ENCODE results near the gene STK4.

GRCh38 chr20:45032781-45033180, 66.5 kb downstream of the STK4 start:
- TF ChIP-seq POLR2A (IDR thresholded peaks at IDR 0.05; ENCODE audit: low read depth, low read length) (no peak), POLR2AphosphoS5 (IDR thresholded peaks at IDR 0.05; ENCODE audit: low read depth, low read length) (no peak), TAF1 (IDR thresholded peaks at IDR 0.05; ENCODE audit: low read depth, low read length) (no peak), SPI1 (IDR thresholded peaks at IDR 0.05; ENCODE audit: low read depth, low read length) (no peak)
